ENCODE data around the gene MAPK12. TPM values are rescaled to one million over a fixed set of nuclear protein-coding genes. Genes with fewer than 3 reads are reported as not detected.

Gene MAPK12
- total RNA-seq (10 to 100 TPM; 13.2 to 20.8 TPM), polyA plus RNA-seq (ENCODE audit: insufficient read length in 2 of 2) (10 to 100 TPM; 29.9 to 57.6 TPM)
- long read RNA-seq, donor 1, transcript MAPK12-201 (12 exons, 1,918 nt): major isoform, 6 of 24 reads
- long read RNA-seq, donor 1, partial matches to known transcripts: 18 of 24 reads
- long read RNA-seq, donor 1, other reads (novel, unspliced or antisense): 0 of 24 reads
- long read RNA-seq, donor 2, partial matches to known transcripts: 0 of 1 reads
- long read RNA-seq, donor 2, other reads (novel, unspliced or antisense): 0 of 1 reads
- long read RNA-seq, donor 3, partial matches to known transcripts: 0 of 3 reads
- long read RNA-seq, donor 3, other reads (novel, unspliced or antisense): 0 of 3 reads
- long read RNA-seq, donor 4, partial matches to known transcripts: 8 of 8 reads
- long read RNA-seq, donor 4, other reads (novel, unspliced or antisense): 0 of 8 reads

DNA sequence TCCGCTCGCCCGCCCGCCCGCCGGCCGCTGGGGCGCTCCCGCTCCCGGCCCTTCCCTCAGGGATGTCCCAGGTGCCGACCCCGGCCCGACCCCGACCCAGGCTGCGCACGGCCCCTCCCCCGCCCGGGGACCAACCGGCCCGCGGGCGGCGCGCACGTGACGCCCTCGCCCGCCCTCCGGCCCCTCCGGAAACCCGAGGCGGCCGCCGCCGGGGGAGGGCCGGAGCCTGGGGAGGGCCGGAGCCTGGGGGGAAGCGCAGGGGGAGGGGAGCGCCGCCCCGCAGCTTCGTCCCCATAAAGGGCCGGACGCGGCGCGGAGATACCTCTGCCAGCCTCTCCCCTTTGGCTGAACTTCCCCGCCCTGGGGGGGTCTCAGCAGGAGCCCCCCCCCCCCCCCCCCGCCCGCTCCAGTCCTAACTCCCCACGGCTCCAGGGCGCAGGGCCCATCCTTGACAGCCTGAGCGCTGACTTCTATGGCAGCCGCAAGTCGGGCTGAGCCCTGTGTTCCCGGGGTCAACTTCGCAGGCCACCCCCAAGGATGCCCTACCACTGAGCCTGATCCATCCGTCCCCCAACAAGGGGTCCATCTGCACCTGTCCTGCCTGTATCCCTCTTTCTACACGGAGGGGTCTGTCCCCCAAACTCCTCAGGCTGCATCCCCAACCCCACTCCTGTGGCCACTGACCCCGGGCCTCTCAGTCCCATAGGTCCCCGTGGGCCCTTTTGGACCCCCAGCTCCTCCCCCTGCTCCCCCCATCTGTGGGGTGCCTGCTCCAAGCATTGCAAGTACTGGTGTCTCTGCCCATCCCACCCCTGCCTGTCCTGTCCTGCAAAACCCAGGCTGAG lies at the start of gene MAPK12:
Gene MAPK12 (minus strand): TSS at position 69 of the 845 bp plus-strand sequence. CDS start 174 bp downstream, outside the sequence.
- H3K4me3 ChIP-seq (ENCODE audit: low read depth, low read length): peak within 1 kb of the TSS; percentile 42
- peaks cover 38% of the 10 kb centered on the region for H3K4me1 ChIP-seq (ENCODE audit: control insufficient read depth, insufficient read depth, low read length)
- H3K27ac ChIP-seq (ENCODE audit: low read depth, low read length): no peak within 1 kb of the TSS
- peaks cover 69% of the 10 kb centered on the region for H3K36me3 ChIP-seq (ENCODE audit: control insufficient read depth, insufficient read depth, low read length)
- DNase-seq (ENCODE audit: low read depth in 4 of 6, low spot score in 6 of 6): peak in 2 of 6 donors; percentile 59 to 60
- no peaks in the 10 kb centered on the region for H3K27me3 ChIP-seq (ENCODE audit: control insufficient read depth, insufficient read depth, low read length)
- 2% methylated on average over 49 of the region's 61 CpGs for WGBS (ENCODE audit: insufficient coverage)
- no peaks in the 10 kb centered on the region for H3K9me3 ChIP-seq (ENCODE audit: control insufficient read depth, insufficient read depth, low read length)

- H3K36me3 ChIP-seq (ENCODE audit: control insufficient read depth, insufficient read depth, low read length): peaks cover 67% of the 10 kb centered on the region
- H3K27ac ChIP-seq (ENCODE audit: low read depth, low read length): no peak overlapping the region
- no peaks in the 10 kb centered on the region for H3K27me3 ChIP-seq (ENCODE audit: control insufficient read depth, insufficient read depth, low read length)
- DNase-seq (ENCODE audit: low read depth in 4 of 6, low spot score in 6 of 6): no peak
- no peak overlapping the region for H3K4me3 ChIP-seq (ENCODE audit: low read depth, low read length)
- WGBS (ENCODE audit: insufficient coverage): 89% methylated on average over 14 of the region's 16 CpGs
- peaks cover 57% of the 10 kb centered on the region for H3K4me1 ChIP-seq (ENCODE audit: control insufficient read depth, insufficient read depth, low read length)
- no peaks in the 10 kb centered on the region for H3K9me3 ChIP-seq (ENCODE audit: control insufficient read depth, insufficient read depth, low read length)
Measured at GRCh38 chr22:50310949-50311444, 49.5 kb upstream of the MAPK12 start.

DNA sequence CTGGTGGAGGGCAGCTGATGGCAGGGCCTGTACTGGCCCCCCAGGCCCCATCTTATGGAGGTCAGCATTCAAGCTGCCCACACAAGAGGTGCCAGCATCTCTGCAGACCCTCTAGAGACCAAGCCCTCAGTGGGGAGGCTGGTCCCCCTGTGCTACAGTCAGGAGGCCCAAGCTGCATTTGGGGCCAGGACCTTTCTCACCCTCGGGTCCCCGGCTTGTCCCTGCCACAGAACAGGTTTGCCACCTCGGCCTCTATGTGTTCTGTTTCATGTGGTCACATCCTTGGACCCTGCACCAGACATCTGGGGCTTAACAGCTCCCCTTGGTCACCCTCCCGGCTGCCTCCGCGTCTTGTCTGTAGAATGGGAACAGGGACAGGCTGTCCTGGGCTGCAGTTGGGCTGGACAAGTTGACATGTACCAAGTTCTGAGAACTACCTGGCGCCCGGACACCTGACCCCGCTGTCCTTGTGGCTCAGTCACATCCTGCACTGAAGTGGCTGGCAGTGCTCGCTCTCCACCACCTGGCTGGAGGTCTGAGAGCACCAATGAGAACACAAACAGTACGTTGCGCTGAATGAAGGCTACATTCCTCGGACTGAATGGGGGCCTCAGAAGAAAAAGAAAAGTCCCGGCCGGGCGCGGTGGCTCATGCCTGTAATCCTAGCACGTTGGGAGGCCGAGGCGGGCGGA lies 48.7 kb upstream of the MAPK12 start:
- no peak for DNase-seq (ENCODE audit: low read depth in 4 of 6, low spot score in 6 of 6)
- 91% methylated on average over 13 of the region's 21 CpGs for WGBS (ENCODE audit: insufficient coverage)
- Histone ChIP-seq H3K27me3 (ENCODE audit: control insufficient read depth, insufficient read depth, low read length) (no peaks in the 10 kb centered on the region), H3K27ac (ENCODE audit: low read depth, low read length) (no peak overlapping the region), H3K36me3 (ENCODE audit: control insufficient read depth, insufficient read depth, low read length) (peaks cover 67% of the 10 kb centered on the region), H3K4me3 (ENCODE audit: low read depth, low read length) (no peak overlapping the region), H3K9me3 (ENCODE audit: control insufficient read depth, insufficient read depth, low read length) (no peaks in the 10 kb centered on the region), H3K4me1 (ENCODE audit: control insufficient read depth, insufficient read depth, low read length) (peaks cover 65% of the 10 kb centered on the region)

DNA sequence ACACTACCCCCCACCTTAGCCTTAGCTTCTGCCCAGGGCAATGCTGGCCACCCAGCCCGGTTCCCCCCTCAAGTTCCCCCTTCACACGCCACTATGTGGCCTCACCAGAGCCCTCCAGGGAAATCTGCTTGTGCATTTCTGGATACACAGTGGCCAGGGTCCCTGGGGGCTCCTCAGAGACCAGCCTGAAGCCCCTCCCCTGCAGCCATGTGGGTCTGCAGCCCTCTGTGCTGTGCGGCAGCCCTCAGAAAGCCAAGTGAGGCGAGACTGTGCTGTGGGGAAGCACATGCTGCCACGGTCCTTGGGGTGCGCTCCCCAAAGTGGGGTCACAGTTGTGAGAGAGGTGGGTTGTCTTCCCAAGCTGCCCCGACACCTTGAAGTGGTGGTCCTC lies 48.1 kb upstream of the MAPK12 start:
- no peaks in the 10 kb centered on the region for H3K27me3 ChIP-seq (ENCODE audit: control insufficient read depth, insufficient read depth, low read length)
- H3K27ac ChIP-seq (ENCODE audit: low read depth, low read length): no peak overlapping the region
- peaks cover 67% of the 10 kb centered on the region for H3K36me3 ChIP-seq (ENCODE audit: control insufficient read depth, insufficient read depth, low read length)
- no peak overlapping the region for H3K4me3 ChIP-seq (ENCODE audit: low read depth, low read length)
- H3K9me3 ChIP-seq (ENCODE audit: control insufficient read depth, insufficient read depth, low read length): no peaks in the 10 kb centered on the region
- peaks cover 69% of the 10 kb centered on the region for H3K4me1 ChIP-seq (ENCODE audit: control insufficient read depth, insufficient read depth, low read length)
- DNase-seq (ENCODE audit: low read depth in 4 of 6, low spot score in 6 of 6): no peak
- 78% methylated on average over 7 of the region's 7 CpGs for WGBS (ENCODE audit: insufficient coverage)

GRCh38 chr22:50308986-50309600 lies 47.6 kb upstream of the MAPK12 start:
- Histone ChIP-seq H3K27ac (ENCODE audit: low read depth, low read length) (peak overlapping the region; percentile 85), H3K9me3 (ENCODE audit: control insufficient read depth, insufficient read depth, low read length) (no peaks in the 10 kb centered on the region), H3K4me1 (ENCODE audit: control insufficient read depth, insufficient read depth, low read length) (peaks cover 69% of the 10 kb centered on the region), H3K4me3 (ENCODE audit: low read depth, low read length) (no peak overlapping the region), H3K36me3 (ENCODE audit: control insufficient read depth, insufficient read depth, low read length) (peaks cover 65% of the 10 kb centered on the region), H3K27me3 (ENCODE audit: control insufficient read depth, insufficient read depth, low read length) (no peaks in the 10 kb centered on the region)
- WGBS (ENCODE audit: insufficient coverage): 58% methylated on average over 7 of the region's 9 CpGs
- no peak for DNase-seq (ENCODE audit: low read depth in 4 of 6, low spot score in 6 of 6)

DNA sequence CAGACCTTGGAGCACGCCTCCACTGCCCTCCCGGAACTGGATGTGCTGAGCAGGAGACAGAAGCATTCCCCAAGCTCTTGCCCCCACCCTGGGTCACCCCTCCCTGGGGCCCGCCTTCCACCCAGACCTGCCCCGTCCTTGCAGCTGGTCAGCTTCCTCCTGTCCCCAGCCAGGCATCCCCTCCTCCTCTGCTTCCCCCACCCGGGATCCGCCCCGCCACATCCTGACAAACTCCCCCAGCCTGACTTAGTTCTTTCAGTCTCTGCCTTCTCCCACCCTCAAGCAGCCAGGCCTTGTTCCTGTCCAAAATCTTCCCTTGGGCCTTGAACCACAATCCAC lies 47.1 kb upstream of the MAPK12 start:
- peak overlapping the region; percentile 85 for H3K27ac ChIP-seq (ENCODE audit: low read depth, low read length)
- H3K36me3 ChIP-seq (ENCODE audit: control insufficient read depth, insufficient read depth, low read length): peaks cover 65% of the 10 kb centered on the region
- H3K4me1 ChIP-seq (ENCODE audit: control insufficient read depth, insufficient read depth, low read length): peaks cover 72% of the 10 kb centered on the region
- no peak overlapping the region for H3K4me3 ChIP-seq (ENCODE audit: low read depth, low read length)
- no peaks in the 10 kb centered on the region for H3K27me3 ChIP-seq (ENCODE audit: control insufficient read depth, insufficient read depth, low read length)
- 36% methylated on average over 6 of the region's 7 CpGs for WGBS (ENCODE audit: insufficient coverage)
- DNase-seq (ENCODE audit: low read depth in 4 of 6, low spot score in 6 of 6): peak in 1 of 6 donors; percentile 39
- no peaks in the 10 kb centered on the region for H3K9me3 ChIP-seq (ENCODE audit: control insufficient read depth, insufficient read depth, low read length)

DNA sequence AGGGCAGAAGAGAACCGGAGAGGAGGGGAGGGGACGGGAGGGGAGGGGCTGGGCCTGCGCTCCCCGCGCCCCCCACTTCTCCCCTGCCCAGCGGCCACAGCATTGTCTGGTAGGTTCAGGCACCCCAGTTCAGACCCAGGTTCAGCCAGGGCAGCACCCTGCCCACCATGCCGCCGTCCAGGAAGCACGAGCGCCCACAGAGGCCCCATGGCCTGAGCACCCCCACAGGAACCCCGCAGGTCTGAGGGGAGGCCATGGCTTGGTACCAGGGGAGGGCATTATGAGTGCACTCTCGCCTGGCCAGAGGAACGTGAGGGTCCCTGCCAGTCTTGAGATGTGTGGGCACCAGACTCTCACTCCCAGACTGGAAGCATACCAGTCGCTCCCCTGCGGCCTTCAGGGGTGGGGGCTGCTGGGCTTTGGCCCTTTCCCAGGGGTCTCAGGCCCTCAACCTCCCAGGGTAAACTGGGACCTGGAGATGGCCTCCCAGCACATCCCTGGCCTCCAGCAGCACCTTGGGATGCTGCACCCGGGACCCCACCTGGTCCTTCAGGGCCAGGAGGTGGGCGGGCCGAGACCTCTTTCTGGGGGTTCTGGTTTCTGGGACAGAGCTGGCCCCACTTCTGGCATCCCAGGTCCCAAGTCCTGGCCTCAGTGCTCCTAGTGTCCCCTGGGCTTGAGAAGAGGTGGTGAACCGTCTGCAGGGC lies 46.6 kb upstream of the MAPK12 start:
- Histone ChIP-seq H3K9me3 (ENCODE audit: control insufficient read depth, insufficient read depth, low read length) (no peaks in the 10 kb centered on the region), H3K27me3 (ENCODE audit: control insufficient read depth, insufficient read depth, low read length) (no peaks in the 10 kb centered on the region), H3K27ac (ENCODE audit: low read depth, low read length) (peak overlapping the region; percentile 85), H3K4me1 (ENCODE audit: control insufficient read depth, insufficient read depth, low read length) (peaks cover 77% of the 10 kb centered on the region), H3K36me3 (ENCODE audit: control insufficient read depth, insufficient read depth, low read length) (peaks cover 66% of the 10 kb centered on the region), H3K4me3 (ENCODE audit: low read depth, low read length) (no peak overlapping the region)
- 35% methylated on average over 14 of the region's 19 CpGs for WGBS (ENCODE audit: insufficient coverage)
- peak in 1 of 6 donors; percentile 55 for DNase-seq (ENCODE audit: low read depth in 4 of 6, low spot score in 6 of 6)

GRCh38 chr22:50306753-50307749 lies 45.6 kb upstream of the MAPK12 start, which contains the start of gene PLXNB2:
TSS of gene PLXNB2 (minus strand) at chr22:50307646. CDS start at chr22:50290584, 17,062 bp downstream.
- Histone ChIP-seq H3K27me3 (ENCODE audit: control insufficient read depth, insufficient read depth, low read length) (no peaks in the 10 kb centered on the region), H3K4me1 (ENCODE audit: control insufficient read depth, insufficient read depth, low read length) (peaks cover 85% of the 10 kb centered on the region), H3K9me3 (ENCODE audit: control insufficient read depth, insufficient read depth, low read length) (no peaks in the 10 kb centered on the region), H3K27ac (ENCODE audit: low read depth, low read length) (peak within 1 kb of the TSS; percentile 85), H3K36me3 (ENCODE audit: control insufficient read depth, insufficient read depth, low read length) (peaks cover 68% of the 10 kb centered on the region), H3K4me3 (ENCODE audit: low read depth, low read length) (peak within 1 kb of the TSS; percentile 77)
- under 1% methylated on average over 95 of the region's 105 CpGs for WGBS (ENCODE audit: insufficient coverage)
- peak; percentile 69 to 96 (median 79) for DNase-seq (ENCODE audit: low read depth in 4 of 6, low spot score in 6 of 6)
